Thyroid gland (tissue), 4 donors: ENCODE data around the gene EDN2. TPM values are rescaled to one million over a fixed set of nuclear protein-coding genes. Genes with fewer than 3 reads are reported as not detected.

Experiments
- DNase-seq, 2 donors: peaks; one replicate each; pipeline ENCODE4 v3.0.0-alpha.2; 2019
- H3K27ac ChIP-seq, 3 donors: fragments of 200-600 bp; sonication (generic); 1 replicate in 2 of 3; 2 replicates in 1 of 3; pipeline ENCODE4 v1.5.1; 2016 to 2019; ENCODE audit warnings: mild to moderate bottlenecking in 1 of 3, moderate library complexity in 1 of 3
- H3K27me3 ChIP-seq: fragments of 200-600 bp; sonication (generic); one replicate; pipeline ENCODE4 v1.5.1; 2019
- H3K36me3 ChIP-seq, 2 donors: fragments of 200-600 bp; sonication (generic); one replicate each; pipeline ENCODE4 v1.5.1; 2016 to 2019
- H3K4me1 ChIP-seq, 2 donors: fragments of 200-600 bp; sonication (generic); one replicate each; pipeline ENCODE4 v1.5.1; 2017 to 2019
- H3K4me3 ChIP-seq, 3 donors: fragments of 200-600 bp; sonication (generic); replicated peaks in 1 of 3; 1 replicate in 2 of 3; 2 replicates in 1 of 3; pipeline ENCODE4 v1.5.1; 2016; ENCODE audit warnings: mild to moderate bottlenecking in 1 of 3
- H3K9me3 ChIP-seq: fragments of 200-600 bp; sonication (generic); one replicate; pipeline ENCODE4 v1.5.1; 2017
- POLR2A ChIP-seq, 2 donors: fragments of 450-650 bp; IDR thresholded peaks; one replicate each; pipeline ENCODE4 v1.6.1; 2017; ENCODE audit warnings: antibody characterized with exemption in 2 of 2, mild to moderate bottlenecking in 2 of 2, moderate library complexity in 1 of 2
- WGBS, 2 donors: methylation state at CpG; one replicate each; pipeline ENCODE4 v1.1.5; 2017; 5-methylcytosine and 5-hydroxymethylcytosine counted together
- intact Hi-C: fragments of 100-400 bp; cut with DNase I; formaldehyde crosslinking; loops from one replicate; pipeline ENCODE4 v1.15.1; 2023
- total RNA-seq, 4 donors: library from RNA; depleted of rRNA; stranded (reverse); fragments of >200 nt; gene quantifications; one replicate each; pipeline ENCODE4 v1.2.3, GENCODE V29; 2016
- TF ChIP-seq, protein P1 (sequence below), 6 experiments: fragments of 200-600 bp in 3 of 6; fragments of 450-650 bp in 3 of 6; sonication (generic) in 3 of 6; IDR thresholded peaks; one replicate each; pipeline ENCODE4 v1.5.1; 2016 to 2019; ENCODE audit warnings: antibody characterized with exemption in 6 of 6, mild to moderate bottlenecking in 2 of 6, inconsistent platforms in 1 of 6, moderate library complexity in 1 of 6

EDN2 gene
- total RNA-seq, 4 donors from 2014 or later: not detected

DNA sequence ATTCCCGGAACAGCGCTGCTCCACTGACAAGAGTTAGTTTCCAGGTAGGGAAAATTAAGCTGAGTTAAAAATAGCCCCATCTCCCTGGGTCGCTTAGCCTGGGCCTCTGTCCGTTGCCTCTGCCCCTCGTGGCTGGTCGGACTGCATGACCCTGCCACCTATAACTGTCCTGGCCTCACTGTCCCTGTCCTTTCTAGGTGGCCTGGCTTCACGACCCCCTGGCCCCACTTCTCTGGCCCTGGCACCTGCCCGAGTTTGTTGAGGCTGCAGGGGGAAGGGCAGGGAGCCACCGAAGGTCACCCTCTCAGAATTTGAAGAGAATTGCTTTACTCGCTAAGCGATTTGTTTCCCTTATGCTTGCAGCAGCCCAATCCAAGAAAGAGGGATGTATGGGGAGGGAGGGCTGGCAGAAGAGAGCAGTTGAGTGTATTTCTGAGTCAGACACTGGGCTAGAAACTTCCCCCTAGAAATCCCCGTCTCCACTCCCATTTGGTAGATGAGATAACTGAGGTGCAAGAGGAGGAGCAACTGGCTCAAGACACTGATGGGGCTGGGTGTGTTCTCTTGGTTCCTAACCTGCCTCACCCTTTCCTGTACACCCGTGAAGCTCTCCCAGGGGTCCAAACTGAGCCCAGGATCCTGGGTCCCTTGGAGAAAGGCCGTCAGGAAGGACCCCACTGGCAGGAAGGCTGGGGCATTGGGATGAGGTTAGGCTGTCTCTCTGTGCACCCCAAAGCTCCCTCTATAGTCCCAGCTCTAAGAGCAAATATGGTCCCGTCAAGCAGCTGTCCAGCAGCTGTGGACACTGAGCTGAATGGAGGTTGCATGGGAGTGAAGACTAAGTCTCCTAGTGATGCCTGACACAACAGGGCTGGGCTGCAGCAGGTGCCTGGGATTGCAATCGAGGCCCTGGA lies 2.9 kb upstream of the EDN2 start:
- DNase-seq: no peak
- peaks cover 34 to 51% of the 10 kb centered on the region in 2 donors for H3K4me1 ChIP-seq
- no peak overlapping the region for H3K27ac ChIP-seq
- TF ChIP-seq, protein P1, sequence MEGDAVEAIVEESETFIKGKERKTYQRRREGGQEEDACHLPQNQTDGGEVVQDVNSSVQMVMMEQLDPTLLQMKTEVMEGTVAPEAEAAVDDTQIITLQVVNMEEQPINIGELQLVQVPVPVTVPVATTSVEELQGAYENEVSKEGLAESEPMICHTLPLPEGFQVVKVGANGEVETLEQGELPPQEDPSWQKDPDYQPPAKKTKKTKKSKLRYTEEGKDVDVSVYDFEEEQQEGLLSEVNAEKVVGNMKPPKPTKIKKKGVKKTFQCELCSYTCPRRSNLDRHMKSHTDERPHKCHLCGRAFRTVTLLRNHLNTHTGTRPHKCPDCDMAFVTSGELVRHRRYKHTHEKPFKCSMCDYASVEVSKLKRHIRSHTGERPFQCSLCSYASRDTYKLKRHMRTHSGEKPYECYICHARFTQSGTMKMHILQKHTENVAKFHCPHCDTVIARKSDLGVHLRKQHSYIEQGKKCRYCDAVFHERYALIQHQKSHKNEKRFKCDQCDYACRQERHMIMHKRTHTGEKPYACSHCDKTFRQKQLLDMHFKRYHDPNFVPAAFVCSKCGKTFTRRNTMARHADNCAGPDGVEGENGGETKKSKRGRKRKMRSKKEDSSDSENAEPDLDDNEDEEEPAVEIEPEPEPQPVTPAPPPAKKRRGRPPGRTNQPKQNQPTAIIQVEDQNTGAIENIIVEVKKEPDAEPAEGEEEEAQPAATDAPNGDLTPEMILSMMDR (IDR thresholded peaks at IDR 0.05): no peak
- TF ChIP-seq POLR2A (IDR thresholded peaks at IDR 0.05): no peak
- H3K4me3 ChIP-seq: no peak overlapping the region
- no peaks in the 10 kb centered on the region for H3K9me3 ChIP-seq
- intact Hi-C loops: no loop called here
- no peaks in the 10 kb centered on the region for H3K36me3 ChIP-seq
- H3K27me3 ChIP-seq: no peaks in the 10 kb centered on the region
- 63 to 76% methylated on average over 11 to 15 of the region's 16 CpGs for WGBS, 2 donors

DNA sequence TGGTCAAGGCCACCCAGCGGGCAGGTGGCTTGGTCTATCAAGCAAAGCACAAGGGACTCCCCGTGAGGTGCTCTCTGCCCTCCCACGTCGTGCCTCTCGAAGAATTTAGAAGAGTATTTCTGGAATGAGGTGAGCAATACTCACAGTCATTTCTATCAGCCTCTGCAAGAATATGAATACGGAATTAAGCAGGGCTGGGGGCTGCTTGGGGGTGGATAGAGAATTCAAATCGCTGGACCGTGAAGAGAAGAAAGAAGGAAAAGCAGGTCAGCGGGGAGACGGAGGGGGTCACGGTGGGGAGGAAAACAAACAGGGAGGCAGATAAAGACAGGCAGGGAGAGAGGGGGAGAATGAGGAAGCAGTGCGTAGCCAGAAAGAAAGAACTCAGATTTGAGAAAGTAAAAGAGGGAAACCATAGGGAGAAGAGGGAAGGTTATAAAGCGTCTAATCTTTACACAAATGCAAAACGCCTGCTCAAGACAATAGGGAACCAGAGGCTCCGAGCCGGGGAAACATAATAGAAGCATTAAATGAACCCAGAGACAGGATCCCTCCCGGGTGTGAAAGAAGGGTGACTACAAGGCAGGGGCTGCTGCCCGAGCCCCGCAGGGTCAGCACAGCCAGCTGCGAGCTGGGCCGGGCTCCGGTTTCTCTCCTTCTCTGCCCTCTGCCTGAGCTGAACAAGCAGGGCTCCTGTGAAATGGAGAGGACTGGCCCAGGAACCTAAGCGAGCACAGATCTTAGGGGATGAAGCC lies 2.1 kb upstream of the EDN2 start:
- peak; percentile 45 to 51 for DNase-seq
- H3K4me1 ChIP-seq: peaks cover 39 to 60% of the 10 kb centered on the region in 2 donors
- H3K9me3 ChIP-seq: no peaks in the 10 kb centered on the region
- TF ChIP-seq, protein P1 (IDR thresholded peaks at IDR 0.05): no peak
- TF ChIP-seq POLR2A (IDR thresholded peaks at IDR 0.05): no peak
- H3K27me3 ChIP-seq: no peaks in the 10 kb centered on the region
- intact Hi-C loops: no loop called here
- no peak overlapping the region for H3K4me3 ChIP-seq
- WGBS, 2 donors: 50% methylated on average over 23 of the region's 23 CpGs
- H3K36me3 ChIP-seq: no peaks in the 10 kb centered on the region
- H3K27ac ChIP-seq: peak overlapping the region in 1 of 3 donors; percentile 36

DNA sequence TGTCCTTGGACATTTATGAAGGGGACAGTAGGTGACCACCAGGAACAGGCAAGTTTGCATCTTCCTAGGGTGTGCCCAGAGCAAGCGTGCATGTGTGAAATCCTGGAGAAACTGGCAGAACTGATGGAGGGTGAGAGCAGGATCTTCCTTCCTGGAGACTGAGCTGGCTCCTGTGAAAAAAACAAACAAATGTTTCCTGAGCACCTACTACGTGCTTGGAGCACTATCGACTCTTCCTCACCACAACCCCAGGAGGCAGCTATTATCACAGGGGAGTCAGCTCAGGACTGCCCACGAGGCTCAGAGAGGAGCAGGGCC lies 1.5 kb upstream of the EDN2 start:
- Histone ChIP-seq H3K4me1 (peaks cover 39 to 63% of the 10 kb centered on the region in 2 donors), H3K9me3 (no peaks in the 10 kb centered on the region), H3K27ac (peak overlapping the region in 1 of 3 donors; percentile 36), H3K4me3 (no peak overlapping the region), H3K27me3 (no peaks in the 10 kb centered on the region), H3K36me3 (no peaks in the 10 kb centered on the region)
- WGBS, 2 donors: 47 to 59% methylated on average over 4 of the region's 4 CpGs
- intact Hi-C loops: no loop called here
- TF ChIP-seq, protein P1 (IDR thresholded peaks at IDR 0.05): no peak
- no peak for TF ChIP-seq POLR2A (IDR thresholded peaks at IDR 0.05)
- DNase-seq: no peak

DNA sequence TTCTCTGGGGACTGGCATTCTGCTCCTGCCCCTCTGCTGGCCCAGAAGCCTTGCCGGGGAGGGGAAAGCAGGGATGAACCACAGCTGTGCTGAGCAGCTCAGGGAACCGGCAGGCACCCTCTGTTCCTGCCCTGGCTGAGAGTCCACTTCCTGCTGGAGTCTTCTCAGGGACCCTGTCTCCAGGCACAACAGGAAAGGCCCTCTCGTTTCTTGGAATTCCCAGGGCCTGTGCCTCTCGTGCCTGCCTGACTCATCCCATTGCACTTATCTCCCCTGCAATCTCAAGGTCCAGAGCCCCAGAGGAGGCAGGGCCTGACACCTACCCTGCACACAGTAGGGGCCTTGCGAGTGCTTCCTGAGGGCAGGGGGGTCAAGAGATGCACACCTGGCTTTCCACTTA lies 1.1 kb upstream of the EDN2 start:
- peak overlapping the region in 1 of 3 donors; percentile 41 for H3K27ac ChIP-seq
- H3K27me3 ChIP-seq: no peaks in the 10 kb centered on the region
- peaks cover 42 to 67% of the 10 kb centered on the region in 2 donors for H3K4me1 ChIP-seq
- intact Hi-C loops: no loop called here
- no peaks in the 10 kb centered on the region for H3K9me3 ChIP-seq
- no peak for DNase-seq
- 21 to 71% methylated on average over 2 to 4 of the region's 5 CpGs for WGBS, 2 donors
- TF ChIP-seq POLR2A (IDR thresholded peaks at IDR 0.05): no peak
- TF ChIP-seq, protein P1 (IDR thresholded peaks at IDR 0.05): no peak
- no peak overlapping the region for H3K4me3 ChIP-seq
- H3K36me3 ChIP-seq: no peaks in the 10 kb centered on the region
